ENCODE results near the gene ANXA6.

DNA sequence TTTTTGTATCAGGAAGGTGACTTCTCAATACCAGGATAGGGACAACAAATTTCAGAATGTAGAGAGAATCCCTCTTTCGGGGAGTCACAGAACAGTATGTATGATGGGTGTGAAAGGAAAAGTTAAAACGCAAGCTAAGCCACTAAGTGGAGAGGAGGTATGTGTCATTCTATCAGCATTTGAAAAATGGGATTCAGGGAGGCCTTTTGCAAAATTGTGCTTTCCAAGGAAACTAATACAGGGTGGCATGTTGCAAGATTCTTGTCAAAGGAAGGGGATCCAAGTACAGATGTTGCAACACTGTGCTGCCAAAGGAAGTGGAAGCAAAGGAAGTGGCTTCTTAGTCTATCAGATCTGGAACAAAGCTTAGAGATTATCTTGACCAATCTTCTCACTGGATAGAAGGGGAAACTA lies 64.1 kb downstream of the ANXA6 start:
- TF ChIP-seq, protein P1, sequence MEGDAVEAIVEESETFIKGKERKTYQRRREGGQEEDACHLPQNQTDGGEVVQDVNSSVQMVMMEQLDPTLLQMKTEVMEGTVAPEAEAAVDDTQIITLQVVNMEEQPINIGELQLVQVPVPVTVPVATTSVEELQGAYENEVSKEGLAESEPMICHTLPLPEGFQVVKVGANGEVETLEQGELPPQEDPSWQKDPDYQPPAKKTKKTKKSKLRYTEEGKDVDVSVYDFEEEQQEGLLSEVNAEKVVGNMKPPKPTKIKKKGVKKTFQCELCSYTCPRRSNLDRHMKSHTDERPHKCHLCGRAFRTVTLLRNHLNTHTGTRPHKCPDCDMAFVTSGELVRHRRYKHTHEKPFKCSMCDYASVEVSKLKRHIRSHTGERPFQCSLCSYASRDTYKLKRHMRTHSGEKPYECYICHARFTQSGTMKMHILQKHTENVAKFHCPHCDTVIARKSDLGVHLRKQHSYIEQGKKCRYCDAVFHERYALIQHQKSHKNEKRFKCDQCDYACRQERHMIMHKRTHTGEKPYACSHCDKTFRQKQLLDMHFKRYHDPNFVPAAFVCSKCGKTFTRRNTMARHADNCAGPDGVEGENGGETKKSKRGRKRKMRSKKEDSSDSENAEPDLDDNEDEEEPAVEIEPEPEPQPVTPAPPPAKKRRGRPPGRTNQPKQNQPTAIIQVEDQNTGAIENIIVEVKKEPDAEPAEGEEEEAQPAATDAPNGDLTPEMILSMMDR (conservative IDR thresholded peaks at IDR 0.05; ENCODE audit: low read depth, low read length) = no peak
- TF ChIP-seq EZH2 (IDR thresholded peaks at IDR 0.05; ENCODE audit: borderline replicate concordance, low read depth, low read length, poor library complexity, severe bottlenecking) = no peak

Data from A673 (cell line).